ENCODE data around the gene FAM216A.
"Not testable (repeated sequence)": the region's sequence is repeated elsewhere in the genome, so short reads cannot be mapped to it uniquely, and the experiment has no call there.

FAM216A gene

DNA sequence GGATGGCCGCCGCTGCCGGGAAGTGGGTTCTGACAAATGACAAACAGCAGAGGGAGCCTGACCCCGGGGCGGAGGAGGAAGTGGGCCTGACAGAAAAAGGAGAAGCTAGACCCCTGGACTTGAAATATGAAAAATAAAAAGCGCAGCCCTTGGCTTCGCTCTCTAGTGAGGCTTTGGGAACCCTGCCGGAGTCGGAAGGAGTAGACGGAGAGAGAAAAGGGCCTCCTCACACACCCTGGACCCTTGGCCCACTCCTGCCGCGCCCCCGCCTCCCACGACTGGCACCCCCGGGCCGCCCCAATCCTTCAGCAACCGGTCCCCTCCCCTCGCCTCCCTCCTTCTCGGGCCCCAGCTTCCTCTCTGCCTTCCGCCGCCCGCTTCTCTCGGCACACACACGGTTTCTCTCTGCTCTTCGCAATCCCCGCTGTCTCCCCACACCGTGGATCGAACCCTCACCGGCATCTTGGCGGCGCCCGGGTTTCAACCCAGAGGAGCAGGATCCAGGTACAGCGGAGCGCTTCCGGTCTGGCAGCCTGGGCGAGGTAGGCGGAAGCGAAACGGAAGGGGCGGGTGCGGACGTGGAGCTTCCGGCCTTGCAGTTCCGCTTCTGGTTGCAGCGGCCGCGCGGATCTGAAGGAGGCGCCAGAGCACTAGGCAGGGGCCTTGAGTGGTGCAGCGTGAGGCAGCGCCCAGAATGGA, 18.7 kb upstream of the FAM216A start, which contains the start of gene ARPC3:
TSS of gene ARPC3 (minus strand) at position 539 of the 699 bp plus-strand sequence. CDS start at position 462, 77 bp downstream.
- 0 to 1% methylated on average over 51 of the region's 51 CpGs for WGBS, 2 experiments
- H3K4me3 ChIP-seq (ENCODE audit: insufficient read depth, low read depth, low read length) = peak within 1 kb of the TSS; percentile 67
- H3K27me3 ChIP-seq (ENCODE audit: control insufficient read depth, insufficient read depth, low read length, poor library complexity, severe bottlenecking) = no peaks in the 10 kb centered on the region
- no peaks in the 10 kb centered on the region for H3K4me1 ChIP-seq (ENCODE audit: control insufficient read depth, insufficient read depth, low read length)
- H3K36me3 ChIP-seq (ENCODE audit: control insufficient read depth, insufficient read depth, low read length) = peaks cover 12% of the 10 kb centered on the region
- H3K9me3 ChIP-seq (ENCODE audit: control insufficient read depth, low read length) = no peaks in the 10 kb centered on the region
- peak within 1 kb of the TSS; percentile 9 for H3K27ac ChIP-seq (ENCODE audit: insufficient read depth, low read depth, low read length, poor library complexity, severe bottlenecking)

DNA sequence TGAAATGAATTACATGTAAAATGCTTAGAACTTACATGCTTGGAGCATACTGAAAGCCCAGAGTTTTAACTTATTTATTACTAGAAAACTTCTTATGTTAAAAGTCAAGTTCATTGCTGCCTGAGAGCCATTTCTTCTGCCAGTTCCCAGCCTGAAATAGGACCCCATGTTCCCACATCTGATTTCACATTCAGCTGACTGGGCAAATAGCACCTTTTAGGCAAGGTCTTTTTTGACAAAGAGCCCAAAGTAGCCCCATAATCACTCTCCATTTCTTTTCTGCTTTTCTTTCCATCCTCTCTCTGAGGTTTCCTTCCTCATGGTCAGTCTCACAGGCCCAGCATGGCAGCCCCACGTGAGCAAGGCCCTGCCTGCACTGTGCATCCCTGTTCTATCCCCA, 17.4 kb upstream of the FAM216A start:
- 87 to 91% methylated on average over 1 of the region's 1 CpG for WGBS, 2 experiments
- H3K27ac ChIP-seq (ENCODE audit: insufficient read depth, low read depth, low read length, poor library complexity, severe bottlenecking) = no peak overlapping the region
- H3K4me3 ChIP-seq (ENCODE audit: insufficient read depth, low read depth, low read length) = no peak overlapping the region
- H3K36me3 ChIP-seq (ENCODE audit: control insufficient read depth, insufficient read depth, low read length) = peaks cover 12% of the 10 kb centered on the region
- no peaks in the 10 kb centered on the region for H3K9me3 ChIP-seq (ENCODE audit: control insufficient read depth, low read length)
- no peaks in the 10 kb centered on the region for H3K4me1 ChIP-seq (ENCODE audit: control insufficient read depth, insufficient read depth, low read length)
- no peaks in the 10 kb centered on the region for H3K27me3 ChIP-seq (ENCODE audit: control insufficient read depth, insufficient read depth, low read length, poor library complexity, severe bottlenecking)

DNA sequence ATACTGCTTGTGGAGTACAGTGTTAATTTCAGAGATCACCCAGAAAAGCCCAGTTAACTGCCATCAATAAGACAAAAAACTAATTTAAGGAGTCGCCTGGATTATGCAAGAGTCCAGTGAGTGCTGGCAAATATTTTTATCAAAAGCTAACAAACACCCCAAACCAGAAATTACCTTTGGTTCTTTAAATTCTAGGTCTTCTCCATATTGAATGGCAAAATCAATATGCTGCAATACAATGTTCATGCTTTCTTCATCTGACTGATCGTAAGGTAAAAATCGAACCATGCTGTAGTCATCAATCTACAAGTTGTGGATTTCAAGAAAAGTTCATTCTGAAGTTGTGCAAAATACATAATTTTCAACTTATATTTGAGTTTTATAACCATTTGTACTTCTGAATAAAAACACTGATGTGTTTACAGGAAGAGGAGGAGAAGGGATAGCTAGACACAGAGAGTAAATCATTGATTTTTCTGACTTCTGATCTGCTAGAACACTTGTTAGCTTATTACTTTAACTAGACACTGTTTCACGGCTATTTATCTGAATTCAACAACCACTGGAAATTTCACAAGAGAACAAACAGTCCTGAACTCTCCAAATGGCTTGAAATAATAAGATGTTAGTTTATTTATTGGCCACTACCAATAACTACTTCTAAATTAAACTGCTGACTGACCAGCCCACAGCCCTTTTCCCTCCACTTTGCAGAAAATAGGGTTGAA, 14.9 kb upstream of the FAM216A start:
- H3K4me3 ChIP-seq (ENCODE audit: insufficient read depth, low read depth, low read length) = no peak overlapping the region
- H3K4me1 ChIP-seq (ENCODE audit: control insufficient read depth, insufficient read depth, low read length) = no peaks in the 10 kb centered on the region
- H3K27ac ChIP-seq (ENCODE audit: insufficient read depth, low read depth, low read length, poor library complexity, severe bottlenecking) = no peak overlapping the region
- H3K36me3 ChIP-seq (ENCODE audit: control insufficient read depth, insufficient read depth, low read length) = peaks cover 17% of the 10 kb centered on the region
- WGBS, 2 experiments = 92% methylated on average over 2 to 4 of the region's 4 CpGs
- no peaks in the 10 kb centered on the region for H3K9me3 ChIP-seq (ENCODE audit: control insufficient read depth, low read length)
- H3K27me3 ChIP-seq (ENCODE audit: control insufficient read depth, insufficient read depth, low read length, poor library complexity, severe bottlenecking) = no peaks in the 10 kb centered on the region

DNA sequence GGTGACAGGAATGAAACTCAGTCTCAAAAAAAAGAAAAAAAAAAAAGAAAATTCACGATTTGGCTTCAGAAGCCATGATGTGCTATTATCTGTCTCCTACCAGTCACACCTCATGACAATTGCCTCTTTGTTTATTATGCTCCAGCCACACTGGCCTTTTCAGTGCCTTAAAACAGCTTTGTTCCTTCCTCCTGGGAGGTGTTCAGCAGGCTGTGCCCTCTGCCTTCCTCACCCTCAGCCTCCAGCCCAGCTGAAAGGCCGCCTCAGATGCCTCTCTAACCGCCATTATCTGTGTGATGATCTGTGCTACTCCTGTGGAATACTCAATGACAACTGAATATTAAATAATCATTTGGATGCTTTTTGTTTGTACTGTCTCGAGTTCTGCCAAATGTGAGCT, 9.9 kb upstream of the FAM216A start:
- WGBS, 2 experiments = 90 to 97% methylated on average over 4 of the region's 4 CpGs
- no peaks in the 10 kb centered on the region for H3K27me3 ChIP-seq (ENCODE audit: control insufficient read depth, insufficient read depth, low read length, poor library complexity, severe bottlenecking)
- no peak overlapping the region for H3K27ac ChIP-seq (ENCODE audit: insufficient read depth, low read depth, low read length, poor library complexity, severe bottlenecking)
- no peaks in the 10 kb centered on the region for H3K9me3 ChIP-seq (ENCODE audit: control insufficient read depth, low read length)
- H3K4me3 ChIP-seq (ENCODE audit: insufficient read depth, low read depth, low read length) = no peak overlapping the region
- no peaks in the 10 kb centered on the region for H3K4me1 ChIP-seq (ENCODE audit: control insufficient read depth, insufficient read depth, low read length)
- peaks cover 13% of the 10 kb centered on the region for H3K36me3 ChIP-seq (ENCODE audit: control insufficient read depth, insufficient read depth, low read length)

DNA sequence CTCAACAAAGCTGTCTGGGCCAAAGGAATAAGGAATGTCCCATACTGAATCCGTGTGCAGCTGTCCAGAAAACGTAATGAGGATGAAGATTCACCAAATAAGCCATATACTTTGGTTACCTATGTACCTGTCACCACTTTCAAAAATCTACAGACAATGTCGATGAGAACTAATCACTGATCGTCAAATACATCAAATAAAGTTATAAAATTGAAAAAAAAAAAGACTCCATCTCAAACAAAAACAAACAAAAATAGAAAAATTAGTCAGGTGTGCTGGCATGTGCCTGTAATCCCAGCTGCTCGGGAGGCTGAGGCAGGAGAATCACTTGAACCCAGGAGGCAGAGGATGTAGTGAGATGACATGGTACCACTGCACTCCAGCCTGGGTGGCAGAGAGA, 7.5 kb upstream of the FAM216A start:
- H3K27me3 ChIP-seq (ENCODE audit: control insufficient read depth, insufficient read depth, low read length, poor library complexity, severe bottlenecking); H3K4me1 ChIP-seq (ENCODE audit: control insufficient read depth, insufficient read depth, low read length); H3K4me3 ChIP-seq (ENCODE audit: insufficient read depth, low read depth, low read length); H3K27ac ChIP-seq (ENCODE audit: insufficient read depth, low read depth, low read length, poor library complexity, severe bottlenecking); H3K9me3 ChIP-seq (ENCODE audit: control insufficient read depth, low read length): not testable (repeated sequence)
- H3K36me3 ChIP-seq (ENCODE audit: control insufficient read depth, insufficient read depth, low read length) = peaks cover 10% of the 10 kb centered on the region
- WGBS, 2 experiments = 95 to 97% methylated on average over 4 to 5 of the region's 5 CpGs

DNA sequence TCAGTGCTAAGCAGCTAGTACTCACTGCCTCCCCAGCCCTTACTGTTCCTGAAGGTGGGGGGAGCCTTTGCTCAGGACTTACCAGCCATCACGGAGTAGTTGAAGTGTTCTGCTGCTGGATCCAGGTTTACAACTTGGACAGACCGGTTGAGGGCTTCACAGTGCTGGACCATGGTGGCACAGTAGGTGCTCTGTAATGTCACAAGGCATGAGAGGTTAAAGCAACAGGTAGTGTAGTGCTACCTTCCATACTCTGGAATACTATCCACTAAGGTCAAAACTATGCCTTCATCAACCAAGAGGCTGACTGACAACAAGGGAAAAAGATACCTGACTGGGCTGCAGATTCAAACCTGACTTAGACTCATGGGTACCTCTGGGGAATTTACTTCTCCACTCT, 3.6 kb upstream of the FAM216A start:
- Histone ChIP-seq H3K9me3 (ENCODE audit: control insufficient read depth, low read length) (no peaks in the 10 kb centered on the region), H3K4me1 (ENCODE audit: control insufficient read depth, insufficient read depth, low read length) (no peaks in the 10 kb centered on the region), H3K36me3 (ENCODE audit: control insufficient read depth, insufficient read depth, low read length) (peaks cover 5% of the 10 kb centered on the region), H3K27ac (ENCODE audit: insufficient read depth, low read depth, low read length, poor library complexity, severe bottlenecking) (no peak overlapping the region), H3K4me3 (ENCODE audit: insufficient read depth, low read depth, low read length) (no peak overlapping the region), H3K27me3 (ENCODE audit: control insufficient read depth, insufficient read depth, low read length, poor library complexity, severe bottlenecking) (no peaks in the 10 kb centered on the region)
- WGBS, 2 experiments = 93 to 95% methylated on average over 2 of the region's 2 CpGs

DNA sequence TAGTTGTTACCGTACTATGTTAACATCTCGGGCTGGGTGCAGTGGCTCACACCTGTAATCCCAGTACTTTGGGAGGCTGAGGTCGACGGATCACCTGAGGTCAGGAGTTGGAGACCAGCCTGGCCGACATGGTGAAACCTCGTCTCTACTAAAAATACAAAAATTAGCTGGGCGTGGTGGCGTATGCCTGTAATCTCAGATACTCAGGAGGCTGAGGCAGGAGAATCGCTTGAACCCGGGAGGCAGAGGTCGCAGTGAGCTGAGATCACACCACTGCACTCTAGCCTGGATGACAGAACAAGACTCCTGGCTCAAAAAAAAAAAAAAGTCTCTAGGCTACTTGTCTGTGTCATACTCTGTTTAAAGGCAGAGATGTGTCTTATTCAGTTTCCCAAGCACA, 2.9 kb upstream of the FAM216A start:
- H3K4me1 ChIP-seq (ENCODE audit: control insufficient read depth, insufficient read depth, low read length); H3K9me3 ChIP-seq (ENCODE audit: control insufficient read depth, low read length); H3K27me3 ChIP-seq (ENCODE audit: control insufficient read depth, insufficient read depth, low read length, poor library complexity, severe bottlenecking); H3K36me3 ChIP-seq (ENCODE audit: control insufficient read depth, insufficient read depth, low read length); H3K27ac ChIP-seq (ENCODE audit: insufficient read depth, low read depth, low read length, poor library complexity, severe bottlenecking); H3K4me3 ChIP-seq (ENCODE audit: insufficient read depth, low read depth, low read length): not testable (repeated sequence)
- WGBS, 2 experiments = 91 to 97% methylated on average over 11 of the region's 11 CpGs

DNA sequence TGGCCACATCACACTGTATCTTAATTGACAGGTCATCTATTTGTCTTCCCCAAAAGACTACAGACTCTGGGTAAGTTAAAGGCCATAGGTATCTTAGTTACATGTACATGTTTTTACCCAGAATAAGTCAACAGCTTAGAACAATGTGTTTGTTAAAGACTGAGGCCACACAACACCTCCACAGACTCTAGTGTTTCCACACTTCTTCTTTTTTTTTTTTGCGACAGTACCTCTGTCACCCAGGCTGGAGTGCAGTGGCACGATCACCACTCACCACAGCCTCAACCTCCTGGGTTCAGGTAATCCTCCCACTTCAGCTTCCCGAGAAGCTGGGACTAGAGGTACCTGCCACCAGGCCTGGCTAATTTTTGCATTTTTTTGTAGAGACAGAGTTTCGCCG, 1.9 kb upstream of the FAM216A start:
- Histone ChIP-seq H3K27me3 (ENCODE audit: control insufficient read depth, insufficient read depth, low read length, poor library complexity, severe bottlenecking) (no peaks in the 10 kb centered on the region), H3K36me3 (ENCODE audit: control insufficient read depth, insufficient read depth, low read length) (peaks cover 5% of the 10 kb centered on the region), H3K4me1 (ENCODE audit: control insufficient read depth, insufficient read depth, low read length) (no peaks in the 10 kb centered on the region), H3K4me3 (ENCODE audit: insufficient read depth, low read depth, low read length) (peak overlapping the region; percentile 80), H3K9me3 (ENCODE audit: control insufficient read depth, low read length) (no peaks in the 10 kb centered on the region), H3K27ac (ENCODE audit: insufficient read depth, low read depth, low read length, poor library complexity, severe bottlenecking) (no peak overlapping the region)
- 85% methylated on average over 5 of the region's 5 CpGs for WGBS, 2 experiments

DNA sequence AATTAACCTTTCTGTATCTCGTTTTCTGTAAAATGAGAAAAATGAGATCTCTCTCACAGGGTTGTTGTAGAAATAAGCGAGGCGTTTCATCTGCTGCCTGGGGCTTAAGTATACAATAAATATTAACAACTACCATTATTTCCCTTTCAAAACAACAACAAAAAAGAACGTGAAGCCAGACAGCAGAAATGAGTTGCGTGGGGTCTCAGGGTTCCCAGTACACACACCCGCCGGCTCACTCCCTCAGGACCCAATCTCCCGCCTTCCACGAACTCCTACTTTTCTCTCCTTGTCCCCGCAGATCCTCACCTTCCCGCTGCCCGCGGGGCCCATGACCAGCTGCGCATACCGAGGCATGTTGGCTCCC, 815 bp upstream of the FAM216A start:
- no peaks in the 10 kb centered on the region for H3K9me3 ChIP-seq (ENCODE audit: control insufficient read depth, low read length)
- no peak overlapping the region for H3K27ac ChIP-seq (ENCODE audit: insufficient read depth, low read depth, low read length, poor library complexity, severe bottlenecking)
- 0% methylated on average over 12 to 15 of the region's 15 CpGs for WGBS, 2 experiments
- H3K4me1 ChIP-seq (ENCODE audit: control insufficient read depth, insufficient read depth, low read length) = no peaks in the 10 kb centered on the region
- H3K36me3 ChIP-seq (ENCODE audit: control insufficient read depth, insufficient read depth, low read length) = peaks cover 5% of the 10 kb centered on the region
- H3K27me3 ChIP-seq (ENCODE audit: control insufficient read depth, insufficient read depth, low read length, poor library complexity, severe bottlenecking) = no peaks in the 10 kb centered on the region
- peak overlapping the region; percentile 80 for H3K4me3 ChIP-seq (ENCODE audit: insufficient read depth, low read depth, low read length)

DNA sequence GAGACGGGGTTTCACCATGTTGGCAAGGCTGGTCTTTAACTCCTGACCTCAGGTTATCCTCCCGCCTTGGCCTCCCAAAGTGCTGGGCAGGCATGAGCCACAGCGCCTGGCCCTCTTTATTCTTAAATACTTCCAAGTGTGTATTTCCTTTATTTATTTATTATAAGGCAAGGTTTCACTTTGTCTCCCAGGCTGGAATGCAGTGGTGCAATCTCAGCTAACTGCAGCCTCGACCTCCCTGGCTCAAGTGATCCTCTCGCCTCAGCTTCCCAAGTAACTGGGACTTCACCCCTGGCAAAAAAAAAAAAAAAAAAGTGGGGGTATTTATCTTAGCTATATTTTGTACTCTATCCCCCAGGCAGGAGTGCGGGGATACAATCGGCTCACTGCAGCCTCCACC, 6.8 kb downstream of the FAM216A start:
- Histone ChIP-seq H3K27ac (ENCODE audit: insufficient read depth, low read depth, low read length, poor library complexity, severe bottlenecking) (no peak overlapping the region), H3K27me3 (ENCODE audit: control insufficient read depth, insufficient read depth, low read length, poor library complexity, severe bottlenecking) (no peaks in the 10 kb centered on the region), H3K9me3 (ENCODE audit: control insufficient read depth, low read length) (no peaks in the 10 kb centered on the region), H3K36me3 (ENCODE audit: control insufficient read depth, insufficient read depth, low read length) (no peaks in the 10 kb centered on the region), H3K4me3 (ENCODE audit: insufficient read depth, low read depth, low read length) (no peak overlapping the region), H3K4me1 (ENCODE audit: control insufficient read depth, insufficient read depth, low read length) (no peaks in the 10 kb centered on the region)
- WGBS, 2 experiments = 92 to 97% methylated on average over 7 of the region's 7 CpGs

Data from ectodermal cell (in vitro differentiated cells).